Transverse colon (tissue), 4 donors: Measurements from ENCODE around the gene ANXA6.

ENCODE experiments used
- EP300 ChIP-seq: sonication (generic); formaldehyde crosslinking; IDR thresholded peaks from one replicate; pipeline ENCODE4 v1.6.1; 2017; ENCODE audit warnings: antibody characterized with exemption, low read depth
- POLR2AphosphoS5 ChIP-seq, 3 donors: sonication (generic); formaldehyde crosslinking; IDR thresholded peaks; one replicate each; pipeline ENCODE4 v1.6.1; 2016; ENCODE audit warnings: antibody characterized with exemption in 3 of 3
- TF ChIP-seq, protein P1 (sequence below), 5 experiments: fragments of 200-600 bp in 3 of 5; fragments of 450-650 bp in 2 of 5; sonication (generic) in 3 of 5; IDR thresholded peaks; 1 replicate in 2 of 5; 2 replicates in 3 of 5; pipeline ENCODE4 v1.5.1; 2016 to 2017; ENCODE audit warnings: antibody characterized with exemption in 5 of 5, inconsistent platforms in 3 of 5, mild to moderate bottlenecking in 2 of 5, moderate library complexity in 1 of 5

DNA sequence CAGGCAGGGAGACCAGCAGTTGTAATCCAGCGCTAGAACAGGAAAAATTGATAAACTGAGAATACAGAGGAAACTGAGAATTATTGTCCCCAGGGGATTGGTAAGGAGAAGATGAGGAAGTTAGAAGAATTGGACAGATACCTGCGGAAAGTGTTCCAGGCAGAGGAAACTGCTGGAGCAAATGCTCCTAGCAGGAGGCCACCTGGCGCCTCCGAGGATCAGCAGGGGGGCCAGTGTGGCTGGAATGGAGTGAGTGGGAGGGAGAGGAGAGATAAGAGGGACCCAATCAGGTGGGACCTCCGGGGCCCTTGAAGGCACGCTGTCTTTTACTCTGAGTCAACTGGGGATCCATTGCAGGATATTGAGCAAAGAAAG lies 695 bp upstream of the ANXA6 start:
- TF ChIP-seq EP300: no peak
- TF ChIP-seq, protein P1, sequence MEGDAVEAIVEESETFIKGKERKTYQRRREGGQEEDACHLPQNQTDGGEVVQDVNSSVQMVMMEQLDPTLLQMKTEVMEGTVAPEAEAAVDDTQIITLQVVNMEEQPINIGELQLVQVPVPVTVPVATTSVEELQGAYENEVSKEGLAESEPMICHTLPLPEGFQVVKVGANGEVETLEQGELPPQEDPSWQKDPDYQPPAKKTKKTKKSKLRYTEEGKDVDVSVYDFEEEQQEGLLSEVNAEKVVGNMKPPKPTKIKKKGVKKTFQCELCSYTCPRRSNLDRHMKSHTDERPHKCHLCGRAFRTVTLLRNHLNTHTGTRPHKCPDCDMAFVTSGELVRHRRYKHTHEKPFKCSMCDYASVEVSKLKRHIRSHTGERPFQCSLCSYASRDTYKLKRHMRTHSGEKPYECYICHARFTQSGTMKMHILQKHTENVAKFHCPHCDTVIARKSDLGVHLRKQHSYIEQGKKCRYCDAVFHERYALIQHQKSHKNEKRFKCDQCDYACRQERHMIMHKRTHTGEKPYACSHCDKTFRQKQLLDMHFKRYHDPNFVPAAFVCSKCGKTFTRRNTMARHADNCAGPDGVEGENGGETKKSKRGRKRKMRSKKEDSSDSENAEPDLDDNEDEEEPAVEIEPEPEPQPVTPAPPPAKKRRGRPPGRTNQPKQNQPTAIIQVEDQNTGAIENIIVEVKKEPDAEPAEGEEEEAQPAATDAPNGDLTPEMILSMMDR (IDR thresholded peaks at IDR 0.05): no peak
- TF ChIP-seq POLR2AphosphoS5 (IDR thresholded peaks at IDR 0.05): no peak
